ENCODE data around the gene HNF1A. TPM values are rescaled to one million over a fixed set of nuclear protein-coding genes. Genes with fewer than 3 reads are reported as not detected.

The HNF1A gene
- total and polyA plus RNA-seq, 9 of the 15 experiments (the other 6 are each of a cell fraction or from before 2014, with no cell fraction given): not detected

GRCh38 chr12:120944645-120945217 lies 33.6 kb upstream of the HNF1A start (continued):
- TF ChIP-seq ZNF408 (CRISPR knock-in tag; IDR thresholded peaks at IDR 0.05; ENCODE audit: low read depth) (no peak), REST (IDR thresholded peaks at IDR 0.05; ENCODE audit: borderline replicate concordance) (peak; percentile 28; the same call in 1 of the 2 replicates), REST (CRISPR knock-in tag; IDR thresholded peaks at IDR 0.05; ENCODE audit: low read depth) (no peak), BRD9 (IDR thresholded peaks at IDR 0.05; ENCODE audit: low read depth, partially characterized antibody) (peak; percentile 30), CTCFL (IDR thresholded peaks at IDR 0.05; ENCODE audit: borderline replicate concordance, insufficient read depth, low read depth, low read length, poor library complexity, severe bottlenecking) (peak; percentile 69), CEBPG (CRISPR knock-in tag; IDR thresholded peaks at IDR 0.05) (peak; percentile 68), CEBPG (tag; conservative IDR thresholded peaks at IDR 0.05 in 1 of 2, IDR thresholded peaks at IDR 0.05 in 1 of 2) (no peak), NR2C2 (CRISPR knock-in tag; IDR thresholded peaks at IDR 0.05) (no peak), NR2C2 (tag; IDR thresholded peaks at IDR 0.05) (0 out of 2 replicates have a peak, but pooled peaks have one; percentile 31), HMGXB4 (CRISPR knock-in tag; IDR thresholded peaks at IDR 0.05) (no peak), SMC3 (conservative IDR thresholded peaks at IDR 0.05; ENCODE audit: insufficient read depth, low read depth, low read length) (0 out of 2 replicates have a peak, but pooled peaks have one; percentile 30), ETV1 (tag; conservative IDR thresholded peaks at IDR 0.05; ENCODE audit: low read depth) (0 out of 2 replicates have a peak, but pooled peaks have one; percentile 15), ILK (tag; IDR thresholded peaks at IDR 0.05; ENCODE audit: borderline replicate concordance, low read depth) (no peak), NELFE (IDR thresholded peaks at IDR 0.05; ENCODE audit: insufficient read depth, insufficient read length) (no peak), RAD21 (CRISPR knock-in tag; conservative IDR thresholded peaks at IDR 0.05 in 1 of 2, IDR thresholded peaks at IDR 0.05 in 1 of 2) (peak in 1 of 2 experiments; percentile 59; a peak in 2 of 4 replicates)

Data from K562 (cell line).